Right cardiac atrium (tissue), 5 donors: Measurements from ENCODE around the gene AFAP1. TPM values are rescaled to one million over a fixed set of nuclear protein-coding genes. Genes with fewer than 3 reads are reported as not detected.

Experiments used
- ATAC-seq, 2 donors: fragments of 200-7000 bp; cut with Tn5 transposase; one replicate each; pipeline versions ENCODE4 v1.8.0 to v1.9.1; 2020; ENCODE audit warnings: moderate library complexity in 2 of 2, mild to moderate bottlenecking in 1 of 2
- DNase-seq, 3 donors: peaks; one replicate each; pipeline ENCODE4 v3.0.0-alpha.2; 2020
- H3K27ac ChIP-seq: one replicate; pipeline ENCODE4 v1.5.1; 2013; ENCODE audit warnings: mild to moderate bottlenecking, low read length, control low read depth, moderate library complexity
- H3K27me3 ChIP-seq: one replicate; pipeline ENCODE4 v1.6.1; 2013; ENCODE audit not compliant: control insufficient read depth, insufficient read depth
- H3K4me1 ChIP-seq: one replicate; pipeline ENCODE4 v1.6.1; 2013; ENCODE audit warnings: low read length; ENCODE audit not compliant: control insufficient read depth, insufficient read depth
- H3K4me3 ChIP-seq: one replicate; pipeline ENCODE4 v1.5.1; 2013; ENCODE audit warnings: low read length, control low read depth
- H3K9me3 ChIP-seq: one replicate; pipeline ENCODE4 v1.6.1; 2013; ENCODE audit warnings: low read length; ENCODE audit not compliant: control insufficient read depth
- WGBS: extraction: QIAGEN DNeasy Blood & Tissue Kit; methylation state at CpG from one replicate; pipeline ENCODE4 v1.1.7; 2013; 5-methylcytosine and 5-hydroxymethylcytosine counted together
- intact Hi-C, 4 donors: fragments of 100-400 bp; cut with DNase I; formaldehyde crosslinking; loops; one replicate each; pipeline versions ENCODE4 v1.11.0 to v1.14.0; 2022 to 2023
- polyA plus RNA-seq: library from polyadenylated mRNA; stranded (reverse); fragments of 200-250 nt; gene quantifications from one replicate; pipeline ENCODE4 v1.2.3, GENCODE V29; 2013
- total RNA-seq, 4 donors: library from RNA; stranded (reverse); fragmentation: NEBNext Ultra II Directional; extraction: Animal tissue kit (Norgen Biotek cat#: 25700); gene quantifications; one replicate each; pipeline ENCODE4 v1.2.1, GENCODE V29; 2021
- donor health status: healthy with polysubstance abuse.
- donor health status: DM: no; HTN: yes; CAD: no.
- donor health status: DM: no; HTN: no; CAD: no.
- donor health status: DM: no; HTN: yes; CAD: no; lungs with severe emphysema.
- donor health status: DM: yes; HTN: yes; CAD: no.

AFAP1 gene
- total and polyA plus RNA-seq, 5 donors = 7.8 to 43.6 (median 25.4) TPM

- no peaks in the 10 kb centered on the region for H3K9me3 ChIP-seq
- peak; percentile 67 to 70 for ATAC-seq
- H3K4me1 ChIP-seq = peaks cover 12% of the 10 kb centered on the region
- H3K27me3 ChIP-seq = no peaks in the 10 kb centered on the region
- peak overlapping the region; percentile 38 for H3K27ac ChIP-seq
- 31% methylated on average over 16 of the region's 16 CpGs for WGBS
- DNase-seq = peak; percentile 60 to 77 (median 68)
- H3K4me3 ChIP-seq = no peak overlapping the region
- intact Hi-C loops = no loop called here
Observed at GRCh38 chr4:7910952-7911578, 28.6 kb downstream of the AFAP1 start.

- H3K4me1 ChIP-seq = peaks cover 15% of the 10 kb centered on the region
- H3K9me3 ChIP-seq = no peaks in the 10 kb centered on the region
- intact Hi-C loops = no loop called here
- ATAC-seq (peak; percentile 50 to 56), DNase-seq (peak in 1 of 3 donors; percentile 39)
- WGBS = 63% methylated on average over 16 of the region's 16 CpGs
- peak overlapping the region; percentile 48 for H3K27ac ChIP-seq
- H3K4me3 ChIP-seq = no peak overlapping the region
- no peaks in the 10 kb centered on the region for H3K27me3 ChIP-seq
Observed at GRCh38 chr4:7910263-7910896, 29.3 kb downstream of the AFAP1 start.

- peaks cover 19% of the 10 kb centered on the region for H3K4me1 ChIP-seq
- H3K9me3 ChIP-seq = no peaks in the 10 kb centered on the region
- intact Hi-C loops = no loop called here
- no peak for DNase-seq
- peak overlapping the region; percentile 48 for H3K27ac ChIP-seq
- WGBS = 72% methylated on average over 12 of the region's 12 CpGs
- no peak overlapping the region for H3K4me3 ChIP-seq
- no peak for ATAC-seq
- H3K27me3 ChIP-seq = no peaks in the 10 kb centered on the region
Observed at GRCh38 chr4:7909463-7910262, 30.0 kb downstream of the AFAP1 start.

- ATAC-seq (no peak), DNase-seq (no peak)
- H3K9me3 ChIP-seq = no peaks in the 10 kb centered on the region
- intact Hi-C loops = no loop called here
- peaks cover 24% of the 10 kb centered on the region for H3K4me1 ChIP-seq
- no peaks in the 10 kb centered on the region for H3K27me3 ChIP-seq
- no peak overlapping the region for H3K4me3 ChIP-seq
- 64% methylated on average over 4 of the region's 4 CpGs for WGBS
- no peak overlapping the region for H3K27ac ChIP-seq
Observed at GRCh38 chr4:7908668-7909067, 31.0 kb downstream of the AFAP1 start.

- H3K9me3 ChIP-seq = no peaks in the 10 kb centered on the region
- 76% methylated on average over 2 of the region's 2 CpGs for WGBS
- H3K27me3 ChIP-seq = no peaks in the 10 kb centered on the region
- intact Hi-C loops = no loop called here
- no peak overlapping the region for H3K27ac ChIP-seq
- H3K4me3 ChIP-seq = no peak overlapping the region
- ATAC-seq = no peak
- peaks cover 24% of the 10 kb centered on the region for H3K4me1 ChIP-seq
- no peak for DNase-seq
Observed at GRCh38 chr4:7907142-7907541, 32.5 kb downstream of the AFAP1 start.

GRCh38 chr4:7906171-7906701 lies 33.4 kb downstream of the AFAP1 start:
- 42% methylated on average over 10 of the region's 10 CpGs for WGBS
- Histone ChIP-seq H3K27ac (peak overlapping the region; percentile 43), H3K9me3 (no peaks in the 10 kb centered on the region), H3K4me3 (no peak overlapping the region), H3K4me1 (peaks cover 27% of the 10 kb centered on the region), H3K27me3 (no peaks in the 10 kb centered on the region)
- intact Hi-C loops = no loop called here
- DNase-seq (no peak), ATAC-seq (peak; percentile 28 to 44)

- H3K4me1 ChIP-seq = peaks cover 22% of the 10 kb centered on the region
- ATAC-seq (peak; percentile 39 to 60), DNase-seq (peak in 1 of 3 donors; percentile 42)
- no peak overlapping the region for H3K4me3 ChIP-seq
- H3K27me3 ChIP-seq = no peaks in the 10 kb centered on the region
- H3K9me3 ChIP-seq = no peaks in the 10 kb centered on the region
- 56% methylated on average over 10 of the region's 10 CpGs for WGBS
- H3K27ac ChIP-seq = peak overlapping the region; percentile 61
- intact Hi-C loops = no loop called here
Observed at GRCh38 chr4:7904952-7905915, 34.4 kb downstream of the AFAP1 start.

- H3K4me1 ChIP-seq = peaks cover 20% of the 10 kb centered on the region
- H3K27me3 ChIP-seq = no peaks in the 10 kb centered on the region
- no peak overlapping the region for H3K4me3 ChIP-seq
- no peak overlapping the region for H3K27ac ChIP-seq
- peak; percentile 54 to 67 for ATAC-seq
- intact Hi-C loops = no loop called here
- DNase-seq = peak in 1 of 3 donors; percentile 36
- H3K9me3 ChIP-seq = no peaks in the 10 kb centered on the region
- 38% methylated on average over 14 of the region's 14 CpGs for WGBS
Observed at GRCh38 chr4:7903791-7904516, 35.7 kb downstream of the AFAP1 start.

- Histone ChIP-seq H3K4me3 (no peak overlapping the region), H3K4me1 (peaks cover 20% of the 10 kb centered on the region), H3K27ac (no peak overlapping the region), H3K27me3 (no peaks in the 10 kb centered on the region), H3K9me3 (no peaks in the 10 kb centered on the region)
- 72% methylated on average over 2 of the region's 2 CpGs for WGBS
- intact Hi-C loops = no loop called here
- ATAC-seq (no peak), DNase-seq (no peak)
Observed at GRCh38 chr4:7902826-7903225, 36.8 kb downstream of the AFAP1 start.

GRCh38 chr4:7902101-7902553 lies 37.5 kb downstream of the AFAP1 start:
- WGBS = 58% methylated on average over 7 of the region's 7 CpGs
- ATAC-seq = no peak
- Histone ChIP-seq H3K27ac (no peak overlapping the region), H3K4me3 (no peak overlapping the region), H3K27me3 (no peaks in the 10 kb centered on the region), H3K9me3 (no peaks in the 10 kb centered on the region), H3K4me1 (peaks cover 20% of the 10 kb centered on the region)
- DNase-seq = no peak
- intact Hi-C loops = no loop called here
